GM21528 (cell line): ENCODE data around the gene EEFSEC.

Experiments
- ATAC-seq: cut with Tn5 transposase; IDR thresholded peaks from one replicate; pipeline ENCODE4 v1.9.1; 2021; ENCODE audit warnings: mild to moderate bottlenecking, moderate library complexity; ENCODE audit not compliant: unreplicated experiment, low FRiP score

Gene EEFSEC

DNA sequence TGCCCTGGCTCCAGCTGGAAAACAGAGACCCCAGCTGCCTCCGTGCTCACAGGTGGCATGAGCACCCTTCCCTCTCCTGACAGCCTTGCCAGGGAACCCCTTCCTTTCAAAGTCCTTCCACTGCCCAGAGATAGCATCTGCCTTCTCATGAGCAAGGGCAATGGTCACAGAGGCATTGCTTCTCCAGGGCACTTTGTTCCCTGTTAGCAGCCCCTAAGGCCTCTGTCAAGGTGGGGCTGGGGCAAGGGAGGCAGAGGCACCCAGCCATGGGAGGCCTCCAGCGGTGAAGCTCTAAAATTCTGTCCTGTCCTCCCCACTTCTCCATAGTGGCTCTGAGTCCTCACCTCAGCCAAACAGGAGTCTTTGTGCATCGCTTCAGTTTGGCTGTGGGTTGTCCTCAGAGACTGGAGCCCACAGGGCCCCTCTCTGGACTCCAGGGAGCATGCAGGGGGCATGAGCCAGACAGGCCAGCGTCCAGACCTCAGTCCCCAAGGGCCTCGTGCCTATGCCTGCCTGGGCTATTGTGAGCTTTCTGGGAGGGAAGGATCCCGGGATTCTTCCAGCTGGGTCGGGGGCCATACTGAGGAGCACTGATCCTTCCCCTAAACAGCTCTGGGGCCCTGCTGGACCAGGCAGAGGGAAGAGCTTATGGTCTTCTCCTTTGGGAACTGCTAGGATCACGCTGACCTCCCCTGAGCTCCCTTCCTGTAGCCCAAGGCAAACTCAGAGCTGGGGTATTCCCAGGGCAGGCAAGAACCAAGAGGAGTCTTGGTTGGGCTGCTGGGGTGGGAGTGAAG, 206.8 kb downstream of the EEFSEC start:
- ATAC-seq: no peak

DNA sequence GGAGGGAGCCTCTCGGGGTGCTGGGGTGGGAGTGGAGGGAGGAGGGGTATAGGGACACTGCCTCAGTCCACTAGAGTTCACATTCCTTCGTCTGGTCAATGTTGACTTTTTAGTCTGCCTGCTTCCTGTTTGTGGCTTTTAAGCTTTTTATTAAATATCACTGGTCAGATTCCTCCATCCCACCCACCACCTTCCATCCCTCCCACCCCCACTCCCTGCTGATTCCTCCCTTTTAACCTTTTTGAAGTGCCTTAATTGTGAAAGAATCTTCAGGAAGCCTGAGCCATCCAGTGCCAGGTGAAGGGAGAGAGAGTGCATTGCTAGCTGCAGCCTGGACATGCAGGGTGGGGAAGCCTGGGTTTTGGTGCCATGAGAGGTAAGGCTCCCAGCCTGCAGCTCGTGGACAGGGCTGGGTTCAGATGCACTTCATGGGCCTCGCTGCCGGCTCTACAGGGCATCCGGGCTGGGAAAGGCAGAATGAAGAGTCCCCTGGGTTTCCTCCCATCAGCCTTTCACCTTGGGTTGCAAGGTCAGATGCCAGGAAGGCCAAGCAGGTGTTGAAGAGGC, 207.5 kb downstream of the EEFSEC start:
- no peak for ATAC-seq

DNA sequence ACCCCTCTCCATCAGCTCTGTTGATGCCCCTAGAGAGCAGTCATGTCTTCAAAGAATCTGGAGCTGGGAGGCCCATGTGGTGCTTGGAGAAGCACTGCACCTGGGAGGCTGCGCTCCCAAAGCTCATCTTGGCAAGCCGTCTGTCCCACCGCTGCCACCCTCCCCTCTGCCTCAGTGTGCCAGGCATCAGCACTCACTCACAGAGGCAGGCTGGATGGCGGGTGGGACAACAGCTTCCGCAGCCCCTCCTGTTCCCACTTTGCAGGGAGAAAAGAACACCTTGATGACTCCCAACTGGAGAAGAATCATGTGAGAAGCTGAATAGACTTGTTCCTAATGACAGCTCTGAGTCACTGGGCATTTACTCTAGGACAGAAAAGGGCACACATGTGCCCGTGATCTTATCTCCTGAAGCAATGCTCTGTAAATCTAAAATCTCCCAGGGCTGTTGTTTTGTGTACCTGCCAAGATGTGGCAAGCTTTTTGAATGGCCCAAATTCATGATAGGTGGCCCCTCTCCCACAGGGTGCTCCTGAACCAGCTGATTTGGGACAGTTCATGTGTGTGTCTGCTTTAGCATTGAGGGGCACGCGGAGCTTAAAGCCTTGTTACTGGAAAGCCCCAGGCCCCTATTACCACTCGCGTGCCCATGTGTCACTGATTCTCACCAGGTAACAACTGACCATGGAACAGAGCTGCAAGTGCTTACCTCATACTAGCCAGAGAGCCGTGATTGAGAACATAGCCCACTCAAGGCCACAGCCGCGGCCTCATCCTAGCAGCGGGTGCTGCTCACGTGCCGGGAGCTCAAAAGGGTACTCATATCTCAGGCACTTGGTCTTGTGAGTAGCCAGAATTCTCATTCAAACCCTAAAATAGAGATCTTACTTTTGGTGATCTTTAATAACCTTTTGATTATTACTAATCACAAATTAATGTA, 209.0 kb downstream of the EEFSEC start:
- ATAC-seq: no peak

DNA sequence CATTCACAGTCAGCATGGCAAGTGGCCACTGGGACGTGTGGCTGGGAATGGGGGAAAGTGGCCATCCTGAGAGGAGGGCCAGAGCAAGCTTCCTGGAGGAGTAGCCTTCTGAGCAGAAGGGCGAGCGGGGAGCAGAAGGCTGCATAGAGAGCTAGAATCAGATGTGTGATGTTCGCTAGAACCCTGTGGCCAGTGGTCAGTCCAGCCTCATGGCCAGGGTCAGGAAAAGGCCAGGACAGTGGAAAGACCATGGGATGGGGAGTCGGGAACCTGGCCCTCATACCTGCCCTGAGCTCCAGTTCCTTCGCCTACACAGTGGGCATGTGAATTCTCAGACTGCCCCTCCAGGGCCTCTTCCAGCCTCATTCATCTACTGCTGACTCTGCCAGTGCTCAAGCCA, 211.0 kb downstream of the EEFSEC start:
- ATAC-seq: no peak

DNA sequence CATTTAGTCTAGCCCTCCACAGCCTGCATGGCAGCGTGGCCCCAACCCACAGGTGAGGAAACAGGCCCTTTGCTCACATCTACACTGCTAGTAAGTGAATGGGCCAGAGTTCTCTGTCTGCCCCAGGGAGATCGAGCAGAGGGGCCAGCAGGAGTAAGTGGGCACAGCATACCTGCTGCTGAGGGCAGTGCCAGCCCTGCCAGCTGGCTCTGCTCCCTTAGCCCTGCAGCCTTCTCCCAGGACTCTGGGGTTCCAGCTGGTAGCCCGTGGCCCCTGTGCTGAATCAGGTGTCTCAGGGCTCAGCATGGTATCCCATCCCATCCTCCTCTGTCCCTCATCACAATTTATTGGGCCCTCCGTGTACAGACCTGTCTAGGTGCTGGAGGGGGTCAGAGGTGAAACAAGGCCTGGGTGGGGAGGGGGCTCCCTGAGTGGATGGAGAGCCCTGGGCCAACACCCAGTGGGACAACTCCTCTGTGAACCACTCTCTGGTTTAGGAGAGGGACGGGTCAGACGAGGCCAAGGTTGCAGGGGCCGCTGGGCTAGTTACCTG, 211.6 kb downstream of the EEFSEC start:
- no peak for ATAC-seq

DNA sequence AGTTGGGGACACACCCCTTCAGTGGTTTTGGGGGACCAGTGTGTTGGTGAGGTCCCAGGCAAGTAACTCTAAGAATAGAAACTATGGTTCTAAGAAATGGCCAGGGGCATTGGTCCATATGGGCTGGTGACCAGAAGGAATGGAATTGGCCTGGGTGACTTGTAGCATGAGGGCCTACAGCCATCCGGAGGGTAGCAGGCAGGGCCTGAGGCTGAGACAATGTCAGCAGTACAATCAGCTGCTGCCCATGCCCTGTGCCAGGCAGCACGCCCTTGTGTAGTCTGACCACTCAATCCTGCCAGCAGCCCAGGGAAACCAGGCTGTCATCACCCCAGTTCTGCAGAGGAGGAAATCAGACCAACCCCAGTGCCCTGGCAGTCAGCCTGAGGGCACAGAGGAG, 212.9 kb downstream of the EEFSEC start:
- no peak for ATAC-seq

DNA sequence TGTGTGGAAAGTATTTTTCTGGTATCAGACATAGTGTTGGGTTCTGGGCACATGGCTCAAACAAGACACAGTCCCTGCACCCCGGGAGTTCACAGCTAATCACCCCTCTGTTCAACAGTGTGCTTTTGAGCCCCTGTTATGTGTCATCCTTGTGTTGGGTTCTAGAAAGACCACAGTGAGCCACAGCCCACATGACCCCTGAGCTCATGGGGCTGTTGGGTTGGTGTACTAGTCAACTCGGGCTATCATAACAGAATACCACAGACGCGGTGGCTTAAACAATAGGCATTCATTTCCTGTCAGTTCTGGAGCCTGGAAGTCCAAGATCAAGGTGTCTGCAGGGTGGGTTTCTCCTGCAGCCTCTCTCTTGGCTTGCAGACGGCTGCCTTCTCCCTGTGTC, 213.4 kb downstream of the EEFSEC start:
- ATAC-seq: no peak

DNA sequence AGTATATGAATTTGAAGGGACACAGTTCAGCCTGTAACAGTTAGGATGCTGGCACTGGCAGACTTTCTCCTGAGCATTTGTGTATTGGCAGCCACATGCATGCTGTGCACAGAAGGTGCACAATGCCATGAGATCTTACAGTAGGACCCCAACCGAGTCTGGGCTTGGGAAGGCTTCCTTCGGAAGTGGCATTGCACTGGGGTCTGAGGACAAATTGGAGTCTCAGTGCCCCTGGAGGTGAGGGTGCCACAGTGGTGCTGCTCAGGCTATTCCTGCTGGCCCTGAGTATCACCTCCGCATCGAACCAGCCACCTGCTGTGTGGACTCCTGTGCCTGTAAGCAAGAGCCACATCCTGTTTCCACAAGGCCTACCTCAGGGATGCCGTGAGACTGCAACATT, 213.9 kb downstream of the EEFSEC start:
- ATAC-seq: no peak

DNA sequence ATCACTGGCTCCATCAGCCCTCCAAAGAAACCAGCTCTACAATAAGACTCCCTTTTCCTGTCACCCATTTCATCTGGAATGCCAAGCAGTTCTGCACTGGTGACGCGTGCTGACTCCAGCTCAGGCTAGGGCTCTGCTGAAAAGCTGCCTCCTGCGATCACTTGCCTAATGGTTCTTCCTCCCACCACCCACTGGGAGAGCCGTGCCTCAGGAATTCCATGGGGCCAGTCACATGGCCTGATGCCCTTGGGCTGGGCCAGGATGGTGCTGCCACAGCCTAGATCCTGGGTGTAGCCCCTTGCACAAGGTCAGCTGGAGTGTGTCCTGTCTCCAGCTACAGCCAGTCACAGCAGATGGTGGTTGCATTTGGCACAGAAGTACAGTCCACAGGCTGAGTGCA, 214.5 kb downstream of the EEFSEC start:
- no peak for ATAC-seq

DNA sequence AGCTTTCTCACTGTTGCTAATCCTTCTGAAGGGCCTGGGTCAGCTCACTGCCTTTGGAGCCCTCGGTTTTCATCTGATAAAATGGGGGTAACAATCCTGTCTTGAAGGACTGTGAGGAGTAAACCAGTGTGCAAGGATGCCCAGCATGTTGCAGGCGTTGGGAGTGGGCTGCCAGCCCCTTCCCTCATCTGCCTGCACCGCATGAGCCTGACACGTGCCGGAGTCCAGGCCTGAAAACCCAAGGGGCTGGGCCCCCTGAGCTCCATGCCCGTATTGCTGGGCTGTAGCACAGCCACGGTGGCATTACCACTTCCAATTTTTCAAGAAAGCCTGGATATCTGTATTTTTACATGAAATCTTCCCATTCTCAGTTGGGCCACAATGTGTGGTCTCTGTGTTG, 215.3 kb downstream of the EEFSEC start:
- no peak for ATAC-seq

DNA sequence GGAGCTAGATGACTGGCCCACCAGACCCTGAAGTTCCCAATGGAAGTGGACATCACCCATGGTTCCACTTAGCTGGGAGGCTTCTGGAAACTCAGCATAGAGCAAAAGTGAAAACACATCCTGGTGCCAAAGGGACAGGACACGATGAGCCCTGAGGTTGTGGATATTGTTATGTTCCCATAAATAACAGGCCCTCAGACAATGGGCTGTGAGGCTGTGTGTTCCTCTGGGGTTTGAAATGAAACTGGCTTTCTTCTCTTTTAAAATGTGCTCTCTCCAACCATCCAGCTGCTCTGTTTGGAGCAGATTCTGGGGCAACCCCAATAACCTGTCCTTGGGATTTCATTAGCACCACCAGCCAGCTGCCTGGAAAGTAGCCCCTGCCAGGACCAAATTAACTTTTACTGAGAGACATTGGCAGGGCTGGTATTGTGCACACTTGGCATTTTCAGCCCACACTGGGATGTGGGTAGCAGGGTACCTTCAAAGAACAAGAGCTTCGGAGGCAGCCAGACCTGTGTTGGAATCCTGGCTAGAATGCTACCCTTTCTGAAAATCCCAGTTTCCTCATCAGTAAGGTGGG, 215.9 kb downstream of the EEFSEC start:
- ATAC-seq: no peak

DNA sequence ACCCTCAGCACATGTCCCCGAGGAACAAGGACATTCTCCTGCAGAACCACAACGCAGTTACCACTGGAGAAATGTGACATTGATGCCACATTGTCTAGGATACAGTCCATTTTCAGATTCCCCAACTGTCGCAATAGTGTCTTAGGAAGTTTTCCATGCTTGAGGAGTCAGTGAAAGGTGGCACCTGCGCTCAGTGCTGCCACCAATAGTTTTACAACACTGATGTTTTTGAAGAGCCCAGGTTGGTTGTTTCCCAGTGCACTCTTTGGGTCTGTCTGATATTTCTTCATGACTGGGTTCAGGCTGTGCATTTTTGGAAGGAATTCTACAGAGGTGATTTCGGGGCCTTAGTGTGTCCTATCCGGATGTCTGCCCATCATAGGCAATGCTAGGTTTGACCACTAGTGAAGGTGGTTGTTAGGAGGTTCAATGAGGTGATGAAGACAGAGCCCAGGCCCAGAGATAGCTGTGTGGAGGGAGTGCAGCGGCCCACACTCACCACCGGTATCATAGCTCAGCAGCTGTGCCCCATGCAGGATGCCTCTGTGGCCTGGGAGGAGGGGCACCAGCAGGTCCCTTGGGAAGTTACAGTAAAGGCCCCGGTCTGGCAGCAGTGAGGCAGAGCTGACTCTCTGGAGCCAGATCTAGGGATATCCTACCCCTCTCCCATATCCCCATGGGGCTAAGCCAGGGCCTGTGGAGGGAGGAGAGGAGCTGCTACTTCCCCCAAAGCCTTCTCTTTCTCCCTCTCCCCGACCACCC, 216.8 kb downstream of the EEFSEC start:
- no peak for ATAC-seq

DNA sequence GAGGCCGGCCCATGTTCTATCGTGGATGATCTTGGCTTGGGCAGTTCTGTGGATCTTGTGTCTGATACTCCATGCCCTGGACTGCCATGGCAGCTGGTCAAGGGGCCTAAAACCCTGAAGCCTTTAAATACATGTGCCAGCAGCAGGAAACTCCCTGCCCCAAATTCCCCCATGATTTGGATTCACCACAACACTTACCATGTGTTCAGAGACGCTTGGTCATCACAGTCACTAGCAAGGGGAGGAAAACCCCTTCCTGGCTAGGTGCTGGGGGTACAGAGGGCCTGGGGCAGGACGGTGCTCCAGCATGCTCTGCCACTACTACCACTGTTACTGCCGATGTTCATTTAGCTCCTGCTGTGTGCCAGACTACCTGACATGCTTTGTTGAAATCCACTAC, 219.0 kb downstream of the EEFSEC start:
- ATAC-seq: no peak

DNA sequence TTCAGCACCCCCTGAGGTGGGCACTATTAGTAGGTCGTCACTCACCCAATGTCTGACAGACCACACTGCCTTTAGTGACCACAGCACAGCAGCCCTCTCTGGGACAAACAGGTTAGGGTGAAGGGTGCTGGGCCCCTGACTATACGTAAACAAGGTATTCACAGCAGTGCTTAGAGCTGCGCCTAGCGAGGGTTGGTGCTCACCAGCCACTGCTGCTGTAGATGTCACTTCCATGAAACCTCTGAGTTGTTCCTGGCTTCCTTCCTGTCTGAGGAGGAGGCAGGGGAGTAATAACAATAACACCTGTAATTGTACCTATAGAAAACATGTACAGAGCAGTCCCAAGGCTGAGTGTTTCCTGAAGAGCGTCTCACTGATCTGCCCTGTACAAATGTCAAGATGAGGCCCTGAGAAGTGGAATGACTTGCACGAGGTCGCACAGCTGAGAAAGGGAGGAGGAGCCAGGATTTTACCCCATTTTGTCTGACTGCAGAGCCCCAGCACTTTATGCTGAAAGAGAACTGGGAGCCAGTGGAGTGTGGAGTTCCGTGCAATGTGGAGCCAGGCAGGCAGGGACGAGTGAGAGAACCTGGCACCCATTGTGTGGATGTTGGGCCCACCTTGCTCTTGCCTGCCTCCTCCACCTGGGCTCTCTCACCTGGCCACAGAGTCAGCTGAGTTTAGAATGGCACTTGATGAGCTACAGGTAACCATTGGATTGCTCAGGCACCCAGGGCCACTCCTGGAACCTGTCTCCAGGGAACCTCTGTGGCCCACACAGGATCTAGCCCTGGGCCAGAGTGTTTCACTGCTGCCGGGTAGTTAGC, 219.6 kb downstream of the EEFSEC start:
- no peak for ATAC-seq

DNA sequence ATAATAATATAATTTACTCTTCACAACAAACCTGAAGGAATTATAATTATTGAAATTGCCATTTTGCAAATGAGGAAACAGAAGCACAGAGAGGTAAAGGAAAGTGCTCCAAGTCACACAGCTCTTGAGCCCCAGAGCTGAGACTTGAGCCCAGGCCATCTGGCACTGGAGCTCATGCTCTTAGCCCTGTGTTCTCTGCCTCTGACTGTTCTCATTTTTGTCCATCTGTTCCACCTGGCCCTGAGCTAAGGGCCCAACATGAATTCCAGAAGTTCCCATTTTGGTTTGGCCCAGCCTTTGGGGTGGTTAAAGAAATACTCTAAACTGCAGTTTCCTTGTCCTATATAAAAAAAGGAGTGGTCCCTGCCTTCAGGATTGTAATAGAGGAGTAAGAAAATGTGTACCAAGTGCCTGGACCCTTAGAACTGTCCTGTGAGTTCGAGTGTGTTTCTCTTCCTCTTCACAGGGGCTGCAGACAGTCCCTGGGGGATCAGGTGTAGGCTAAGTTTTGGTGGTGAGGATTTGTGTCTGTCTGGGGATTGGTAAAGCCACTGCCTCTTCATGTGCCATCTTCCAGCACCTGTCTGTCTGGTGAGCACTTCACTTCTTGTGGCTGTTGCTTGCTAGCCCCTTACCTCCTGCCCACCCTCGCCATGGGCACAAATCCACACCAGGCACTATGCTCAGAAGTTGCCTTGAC, 221.6 kb downstream of the EEFSEC start:
- ATAC-seq: no peak

DNA sequence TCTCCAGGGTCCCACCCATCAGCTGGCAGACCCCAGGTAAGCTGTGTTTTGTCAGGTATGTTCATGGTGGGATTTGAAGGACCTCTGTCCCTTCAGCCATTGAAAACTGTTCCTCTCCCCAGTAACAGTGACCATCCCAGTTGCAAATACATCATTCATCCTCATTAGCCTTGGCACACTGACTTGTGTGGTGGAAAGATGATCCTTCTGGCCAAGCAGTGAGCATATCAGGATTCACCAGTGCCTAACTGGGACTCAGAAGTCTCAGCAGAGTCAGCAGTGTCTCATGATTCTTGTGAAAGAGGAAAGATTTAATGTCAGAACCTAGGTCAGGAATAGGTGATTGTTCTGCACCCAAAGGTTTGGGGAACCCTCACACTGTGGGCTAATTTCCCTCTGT, 223.2 kb downstream of the EEFSEC start:
- no peak for ATAC-seq

DNA sequence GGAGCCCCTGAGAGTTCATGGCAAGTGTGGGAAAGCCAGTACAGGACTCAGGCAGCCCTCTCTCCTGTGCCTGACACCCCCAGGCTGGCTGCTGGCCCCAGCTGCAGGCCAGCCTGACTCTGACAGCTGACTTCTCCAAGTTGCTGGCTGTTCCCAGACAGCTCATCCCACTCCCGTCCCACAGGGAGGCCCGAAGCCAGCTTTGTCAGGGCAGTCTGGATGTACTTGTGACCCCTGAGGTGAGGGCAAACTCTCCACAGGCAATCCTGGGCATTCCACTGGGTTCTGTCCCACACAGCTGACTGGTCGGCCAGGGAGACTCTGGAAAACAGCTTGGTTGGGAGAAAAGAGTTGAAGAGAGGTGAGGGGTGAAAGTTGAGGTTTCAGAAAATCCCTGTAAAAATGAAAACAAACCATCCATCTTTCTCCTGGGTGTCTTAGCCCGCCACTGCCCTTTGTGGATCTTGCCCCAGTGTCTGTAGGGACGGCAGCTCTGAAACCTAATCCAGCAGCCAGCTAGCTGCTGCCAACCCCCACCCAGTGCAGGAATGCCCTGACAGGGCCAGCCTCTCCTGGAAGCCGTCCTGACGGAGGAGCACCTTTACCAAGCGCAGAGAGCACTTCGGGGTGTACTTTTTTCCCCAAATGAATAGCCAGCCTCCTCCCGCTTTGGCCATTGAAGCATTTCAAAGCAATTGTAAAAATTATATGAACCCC, 225.5 kb downstream of the EEFSEC start:
- ATAC-seq: no peak
